Measurements from ENCODE around the gene EPG5. TPM values are rescaled to one million over a fixed set of nuclear protein-coding genes. Genes with fewer than 3 reads are reported as not detected.
A peak's percentile ranks its signal among the peaks of the same experiment; 100 is the strongest.

The EPG5 gene
- total and polyA plus RNA-seq, 2 donors (not counting 3 experiments of a cell fraction or from before 2014, with no cell fraction given) = 16.7 to 25.6 TPM

DNA sequence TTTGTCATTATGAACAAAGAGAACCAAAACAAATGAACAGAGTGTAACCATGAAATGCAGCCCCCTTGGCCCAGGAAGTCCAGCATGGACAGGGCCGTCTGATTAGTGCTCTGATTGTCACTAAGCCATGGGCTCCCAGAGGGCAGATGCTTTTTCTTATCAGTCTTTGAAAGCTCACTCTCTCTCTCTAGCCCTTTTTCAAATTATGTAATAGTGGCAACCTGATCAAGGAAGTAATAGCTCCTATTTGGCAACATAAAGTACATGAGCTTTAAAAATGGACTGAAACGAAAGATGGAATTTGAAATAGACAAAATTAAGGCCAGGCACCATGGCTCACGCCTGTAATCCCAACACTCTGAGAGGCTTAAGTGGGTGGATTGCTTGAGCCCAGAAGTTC lies 32.4 kb upstream of the EPG5 start:
- dilution Hi-C loops (cut with MboI; ENCODE audit: extremely low pct_ligation_motif_present, low sequenced_read_pairs) (no loop called here), intact Hi-C loops (cut with micrococcal nuclease) (no loop called here)
- ChIA-PET CTCF (no interaction called here), POLR2A (interaction anchor here (0.6 kb wide), 1 partner anchor 95 kb away, joined by 3 read pairs; no protein-coding TSS in a partner anchor)
- H4K20me1 ChIP-seq (replicated peaks; ENCODE audit: control insufficient read depth, extremely low read depth, insufficient read depth, low read length) = no peaks in the 10 kb centered on the region
- no peak overlapping the region for H2AFZ ChIP-seq (ENCODE audit: low read depth, low read length)
- DNase-seq (ENCODE audit: low read depth, low spot score) (no peak), FAIRE-seq (no peak)
- H3K4me3 ChIP-seq (replicated peaks in 1 of 3; ENCODE audit: insufficient read depth in 1 of 3, low read depth in 1 of 3, low read length in 3 of 3) = no peak overlapping the region
- H3K9me3 ChIP-seq (replicated peaks; ENCODE audit: control insufficient read depth, insufficient read depth, low read length) = no peaks in the 10 kb centered on the region
- no peaks in the 10 kb centered on the region for H3K27me3 ChIP-seq (ENCODE audit: control insufficient read depth in 2 of 2, insufficient read depth in 2 of 2, low read length in 2 of 2)
- no peak overlapping the region for H3K27ac ChIP-seq (ENCODE audit: insufficient read depth, low read depth, low read length)
- H3K9me1 ChIP-seq (replicated peaks; ENCODE audit: control insufficient read depth, extremely low read depth, insufficient read depth, low read length) = no peaks in the 10 kb centered on the region
- no peak overlapping the region for H3K9ac ChIP-seq (replicated peaks; ENCODE audit: extremely low read depth, insufficient read depth, low read length)
- no peak for TF ChIP-seq JUN (IDR thresholded peaks at IDR 0.05; ENCODE audit: borderline replicate concordance, insufficient read depth, insufficient read length, low read depth)
- TF ChIP-seq POLR2AphosphoS5 (IDR thresholded peaks at IDR 0.05; ENCODE audit: insufficient read depth, low read depth, low read length) = no peak
- no peak for TF ChIP-seq EZH2 (IDR thresholded peaks at IDR 0.05; ENCODE audit: borderline replicate concordance, low read depth, low read length, severe bottlenecking)
- no peak for TF ChIP-seq POLR2A (IDR thresholded peaks at IDR 0.05; ENCODE audit: low read depth, low read length)
- BruUV-seq (replicated peaks) = no TSS peak
- H3K36me3 ChIP-seq (ENCODE audit: control insufficient read depth in 2 of 2, extremely low read depth in 1 of 2, insufficient read depth in 2 of 2, low read length in 2 of 2) = no peaks in the 10 kb centered on the region
- H3K79me2 ChIP-seq (ENCODE audit: control insufficient read depth, insufficient read depth, low read length) = no peaks in the 10 kb centered on the region
- H3K4me2 ChIP-seq (ENCODE audit: insufficient read depth, low read length) = no peak overlapping the region
- no peaks in the 10 kb centered on the region for H3K4me1 ChIP-seq (ENCODE audit: control insufficient read depth, extremely low read depth, insufficient read depth, low read length)

DNA sequence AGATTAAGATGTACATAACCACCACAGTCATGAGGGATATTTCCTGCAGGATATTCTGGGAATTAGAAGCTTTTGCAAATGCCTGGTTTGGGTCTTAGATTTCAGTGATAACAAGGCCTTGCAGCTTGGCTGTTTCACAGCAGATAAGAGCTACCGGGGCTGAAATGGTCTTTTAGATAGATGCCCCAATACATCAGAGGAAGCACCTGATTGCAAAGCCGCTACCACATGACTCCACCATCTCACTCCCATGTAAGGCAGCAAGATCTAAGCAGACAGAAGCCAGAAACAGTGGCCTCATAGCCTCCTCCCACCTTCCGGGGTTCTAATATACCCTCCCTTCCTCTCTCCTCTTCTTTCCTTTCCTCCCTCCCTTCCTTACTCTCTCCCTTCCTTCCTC lies 31.1 kb upstream of the EPG5 start:
- FAIRE-seq = no peak
- TF ChIP-seq GATA2 (IDR thresholded peaks at IDR 0.05; ENCODE audit: insufficient read depth, insufficient read length, low read depth, low read length) = peak; percentile 36
- TF ChIP-seq POLR2A (IDR thresholded peaks at IDR 0.05; ENCODE audit: low read depth, low read length) = no peak
- Histone ChIP-seq H3K9ac (replicated peaks; ENCODE audit: extremely low read depth, insufficient read depth, low read length) (no peak overlapping the region), H3K27me3 (ENCODE audit: control insufficient read depth in 2 of 2, insufficient read depth in 2 of 2, low read length in 2 of 2) (no peaks in the 10 kb centered on the region), H3K4me2 (ENCODE audit: insufficient read depth, low read length) (no peak overlapping the region), H2AFZ (ENCODE audit: low read depth, low read length) (no peak overlapping the region), H4K20me1 (replicated peaks; ENCODE audit: control insufficient read depth, extremely low read depth, insufficient read depth, low read length) (no peaks in the 10 kb centered on the region), H3K9me1 (replicated peaks; ENCODE audit: control insufficient read depth, extremely low read depth, insufficient read depth, low read length) (no peaks in the 10 kb centered on the region), H3K9me3 (replicated peaks; ENCODE audit: control insufficient read depth, insufficient read depth, low read length) (no peaks in the 10 kb centered on the region), H3K79me2 (ENCODE audit: control insufficient read depth, insufficient read depth, low read length) (no peaks in the 10 kb centered on the region), H3K4me1 (ENCODE audit: control insufficient read depth, extremely low read depth, insufficient read depth, low read length) (peaks cover 7% of the 10 kb centered on the region), H3K36me3 (ENCODE audit: control insufficient read depth in 2 of 2, extremely low read depth in 1 of 2, insufficient read depth in 2 of 2, low read length in 2 of 2) (no peaks in the 10 kb centered on the region), H3K4me3 (replicated peaks in 1 of 3; ENCODE audit: insufficient read depth in 1 of 3, low read depth in 1 of 3, low read length in 3 of 3) (no peak overlapping the region), H3K27ac (ENCODE audit: insufficient read depth, low read depth, low read length) (no peak overlapping the region)
- BruUV-seq (replicated peaks) = no TSS peak
- dilution Hi-C loops (cut with MboI; ENCODE audit: extremely low pct_ligation_motif_present, low sequenced_read_pairs) (no loop called here), intact Hi-C loops (cut with micrococcal nuclease) (no loop called here)
- DNase-seq (ENCODE audit: low read depth, low spot score) = peak; percentile 18
- ChIA-PET CTCF (no interaction called here), POLR2A (no interaction called here)
